Lower leg skin (tissue), 3 donors: ENCODE data around the gene GOLGA7B.

Experiments
- CTCF ChIP-seq, 3 donors: fragments of 450-650 bp; IDR thresholded peaks; one replicate each; pipeline ENCODE4 v1.5.1; 2016; ENCODE audit warnings: antibody characterized with exemption in 3 of 3, mild to moderate bottlenecking in 3 of 3, moderate library complexity in 2 of 3
- POLR2A ChIP-seq, 2 donors: fragments of 450-650 bp; IDR thresholded peaks; one replicate each; pipeline ENCODE4 v1.6.1; 2016 to 2017; ENCODE audit warnings: antibody characterized with exemption in 2 of 2, mild to moderate bottlenecking in 1 of 2, moderate library complexity in 1 of 2

- TF ChIP-seq CTCF (IDR thresholded peaks at IDR 0.05): no peak
- no peak for TF ChIP-seq POLR2A (IDR thresholded peaks at IDR 0.05)
These were observed 37.7 kb upstream of the GOLGA7B start for GRCh38 chr10:97811958-97812357.
